ENCODE measurements around the gene TM9SF1.
"Not testable (repeated sequence)": the region's sequence is repeated elsewhere in the genome, so short reads cannot be mapped to it uniquely, and the experiment has no call there.

DNA sequence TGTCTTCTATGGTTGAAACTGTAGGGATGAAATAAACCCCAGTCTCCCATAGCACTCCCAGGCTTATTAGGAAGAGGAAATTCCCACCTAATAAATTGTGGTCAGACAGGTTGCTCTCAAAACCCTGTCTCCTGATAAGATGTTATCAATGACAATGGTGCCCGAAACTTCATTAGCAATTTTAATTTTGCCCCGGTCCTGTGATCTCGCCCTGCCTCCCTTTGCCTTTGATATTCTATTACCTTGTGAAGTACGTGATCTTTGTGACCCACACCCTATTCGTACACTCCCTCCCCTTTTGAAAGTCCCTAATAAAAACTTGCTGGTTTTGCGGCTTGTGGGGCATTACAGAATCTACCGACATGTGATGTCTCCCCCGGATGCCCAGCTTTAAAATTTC is 7.3 kb upstream of the TM9SF1 start:
- TF ChIP-seq, protein P1, sequence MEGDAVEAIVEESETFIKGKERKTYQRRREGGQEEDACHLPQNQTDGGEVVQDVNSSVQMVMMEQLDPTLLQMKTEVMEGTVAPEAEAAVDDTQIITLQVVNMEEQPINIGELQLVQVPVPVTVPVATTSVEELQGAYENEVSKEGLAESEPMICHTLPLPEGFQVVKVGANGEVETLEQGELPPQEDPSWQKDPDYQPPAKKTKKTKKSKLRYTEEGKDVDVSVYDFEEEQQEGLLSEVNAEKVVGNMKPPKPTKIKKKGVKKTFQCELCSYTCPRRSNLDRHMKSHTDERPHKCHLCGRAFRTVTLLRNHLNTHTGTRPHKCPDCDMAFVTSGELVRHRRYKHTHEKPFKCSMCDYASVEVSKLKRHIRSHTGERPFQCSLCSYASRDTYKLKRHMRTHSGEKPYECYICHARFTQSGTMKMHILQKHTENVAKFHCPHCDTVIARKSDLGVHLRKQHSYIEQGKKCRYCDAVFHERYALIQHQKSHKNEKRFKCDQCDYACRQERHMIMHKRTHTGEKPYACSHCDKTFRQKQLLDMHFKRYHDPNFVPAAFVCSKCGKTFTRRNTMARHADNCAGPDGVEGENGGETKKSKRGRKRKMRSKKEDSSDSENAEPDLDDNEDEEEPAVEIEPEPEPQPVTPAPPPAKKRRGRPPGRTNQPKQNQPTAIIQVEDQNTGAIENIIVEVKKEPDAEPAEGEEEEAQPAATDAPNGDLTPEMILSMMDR (IDR thresholded peaks at IDR 0.05), result not testable (repeated sequence)
- TF ChIP-seq EZH2 (IDR thresholded peaks at IDR 0.05; ENCODE audit: borderline replicate concordance, insufficient read depth, low read depth, low read length, poor library complexity, severe bottlenecking), result not testable (repeated sequence)
